ENCODE measurements around the gene ZNF503.
"Not testable (repeated sequence)": the region's sequence is repeated elsewhere in the genome, so short reads cannot be mapped to it uniquely, and the experiment has no call there.

Gene ZNF503

DNA sequence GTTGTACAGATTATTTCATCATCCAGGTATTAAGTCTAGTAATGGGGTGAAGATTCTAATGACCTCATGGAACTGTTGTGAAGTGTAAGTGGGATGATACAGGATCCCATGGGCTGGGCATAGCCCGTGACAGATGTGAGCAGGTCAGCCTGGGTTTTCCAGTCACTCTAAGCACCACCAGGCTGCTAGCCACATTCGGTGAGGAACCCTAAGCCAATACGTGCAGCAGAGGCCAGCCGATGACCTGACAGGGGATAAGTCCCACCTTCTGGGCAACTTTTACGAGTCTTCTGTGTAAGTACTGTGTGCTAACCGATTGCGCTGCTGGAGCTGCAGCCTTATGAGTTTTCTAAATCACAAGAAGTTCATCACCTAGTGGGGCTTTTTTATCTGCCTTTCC is 7.3 kb downstream of the ZNF503 start:
- DNase-seq, result no peak

DNA sequence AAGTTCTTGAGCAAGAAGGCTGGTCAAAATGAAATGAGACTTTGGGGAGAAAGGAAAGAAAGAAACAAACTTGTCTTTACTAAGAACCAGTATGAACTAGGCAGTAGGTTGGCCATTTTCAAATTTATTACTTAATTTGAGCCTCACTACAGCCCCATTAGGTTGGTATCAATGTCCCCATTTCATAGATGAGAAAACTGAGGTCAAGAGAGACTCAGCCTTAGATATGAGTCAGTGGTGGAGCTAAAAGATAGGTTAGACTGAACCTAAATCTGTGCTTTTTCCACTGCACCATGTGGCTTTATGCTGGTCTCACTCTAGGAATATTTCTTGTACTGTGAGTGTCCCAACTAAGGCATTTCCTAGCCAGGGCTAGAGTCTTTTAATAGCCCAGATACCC is 8.8 kb downstream of the ZNF503 start:
- no peak for DNase-seq

DNA sequence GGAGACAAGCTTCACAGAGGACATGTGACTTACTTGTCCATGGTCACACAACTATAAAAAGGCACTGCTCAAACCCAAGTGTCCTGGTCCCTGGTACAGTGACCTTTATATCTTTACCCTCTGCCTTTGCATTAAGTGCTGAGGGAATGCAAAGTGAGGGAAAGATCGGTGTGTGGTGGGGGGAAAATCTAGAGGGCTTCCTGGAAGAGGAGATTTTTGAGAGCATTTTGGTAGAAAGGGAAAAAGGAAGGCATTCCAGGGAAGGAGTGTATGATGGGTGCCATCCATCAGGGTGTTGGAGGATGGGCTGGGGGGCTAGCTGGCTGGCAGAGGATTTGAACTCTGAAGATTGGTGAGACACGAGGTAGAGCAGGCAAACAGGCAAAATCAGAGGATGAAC is 9.3 kb downstream of the ZNF503 start:
- no peak for DNase-seq

DNA sequence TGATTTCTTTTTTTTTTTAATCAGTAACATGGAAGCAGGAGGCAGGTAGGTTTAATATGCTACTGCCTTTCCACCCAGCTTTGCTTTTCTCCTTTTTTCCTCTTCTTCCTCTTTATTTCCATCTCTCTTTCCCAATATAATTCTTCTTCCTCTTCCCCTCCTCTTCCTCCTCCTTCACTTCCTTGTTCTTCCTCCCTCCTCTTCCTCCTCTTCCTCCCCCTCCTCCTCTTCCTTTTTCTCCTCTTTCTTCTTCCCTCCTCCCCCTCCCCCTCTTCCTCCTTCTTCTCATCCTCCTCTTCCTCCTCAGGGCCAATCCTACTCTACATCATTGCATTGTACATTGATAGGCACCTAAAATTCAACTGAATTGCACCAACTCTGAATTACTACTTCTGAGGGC is 11.4 kb downstream of the ZNF503 start:
- no peak for DNase-seq

DNA sequence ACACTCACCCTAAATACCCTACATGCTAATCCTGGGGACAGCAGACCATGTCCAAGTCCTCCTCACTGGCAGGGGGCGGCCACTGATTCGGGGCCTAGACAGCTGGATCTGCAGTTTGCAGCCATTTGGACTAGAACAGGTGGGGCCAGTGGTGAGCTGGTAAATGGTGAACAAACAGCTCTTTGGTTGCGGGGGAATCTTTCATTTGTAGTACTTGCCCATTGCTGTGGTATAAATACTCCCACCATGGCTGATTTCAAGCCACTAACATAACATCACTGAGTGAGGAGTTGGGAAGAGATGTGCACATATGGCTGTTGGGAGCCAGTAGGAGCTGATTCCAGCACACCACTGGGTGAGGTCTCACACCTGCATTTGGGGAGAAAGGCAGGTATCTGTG is 13.5 kb downstream of the ZNF503 start:
- no peak for DNase-seq

DNA sequence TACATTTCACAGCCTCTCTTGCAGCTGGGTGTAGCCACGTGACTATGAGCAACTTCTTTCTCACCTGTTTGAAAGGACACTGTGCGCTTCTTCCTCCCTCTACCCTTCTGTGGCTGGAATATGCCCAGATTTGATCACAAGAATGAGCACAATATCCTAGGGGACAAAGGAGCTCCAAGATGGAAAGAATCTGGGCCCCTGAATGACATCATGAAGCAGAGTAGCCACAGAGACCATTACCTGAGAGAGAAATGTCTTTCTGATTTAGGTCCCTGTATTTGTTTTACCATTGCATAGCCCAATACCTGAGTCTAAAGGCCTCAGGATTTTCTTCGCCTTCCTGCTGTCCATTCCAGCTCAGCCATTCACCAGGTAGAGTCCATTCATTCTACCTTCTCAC is 15.4 kb downstream of the ZNF503 start:
- DNase-seq, result no peak

DNA sequence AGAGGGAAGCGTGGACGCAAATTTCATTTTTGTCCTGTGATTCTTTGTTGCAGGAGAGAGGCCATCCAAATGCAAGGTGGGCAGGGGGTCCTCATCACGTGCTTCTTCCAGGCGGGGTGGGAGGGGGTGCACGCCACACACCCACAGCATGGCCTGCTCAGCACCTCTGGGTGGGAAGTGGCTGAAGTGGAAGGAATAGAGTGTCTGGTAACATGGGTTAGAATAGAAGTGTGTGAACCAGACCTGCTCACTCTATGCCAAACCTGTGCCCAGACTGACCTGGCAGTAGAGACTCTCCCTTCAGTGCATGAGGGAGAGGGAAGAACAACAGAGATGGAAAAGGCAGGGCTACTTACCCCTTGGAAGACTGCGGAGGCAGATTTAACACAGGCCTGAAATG is 21.7 kb downstream of the ZNF503 start:
- no peak for DNase-seq

DNA sequence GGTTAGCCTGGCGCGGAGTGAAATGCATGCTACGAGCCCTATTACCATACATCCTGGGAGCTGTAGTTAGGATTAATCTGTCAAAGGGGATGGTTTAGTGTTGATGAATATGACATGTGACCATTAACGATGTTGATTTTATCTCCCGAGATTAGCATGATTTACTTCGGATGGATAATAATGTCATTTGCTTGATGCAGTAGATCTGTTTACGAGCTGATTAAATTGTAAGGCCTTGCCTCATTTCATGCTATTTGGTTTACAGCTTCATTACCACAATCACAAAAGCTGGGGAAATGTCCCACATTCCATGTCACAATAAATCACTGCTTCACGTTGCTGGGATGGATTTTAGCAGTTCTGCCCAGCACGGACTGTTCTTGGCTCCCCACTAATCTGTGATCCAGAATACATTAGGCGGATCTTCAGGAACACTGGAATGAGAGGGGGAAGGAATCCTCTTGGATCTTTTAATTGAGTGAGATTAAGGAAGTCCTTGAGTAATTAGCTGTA is 22.3 kb downstream of the ZNF503 start:
- DNase-seq, result no peak

DNA sequence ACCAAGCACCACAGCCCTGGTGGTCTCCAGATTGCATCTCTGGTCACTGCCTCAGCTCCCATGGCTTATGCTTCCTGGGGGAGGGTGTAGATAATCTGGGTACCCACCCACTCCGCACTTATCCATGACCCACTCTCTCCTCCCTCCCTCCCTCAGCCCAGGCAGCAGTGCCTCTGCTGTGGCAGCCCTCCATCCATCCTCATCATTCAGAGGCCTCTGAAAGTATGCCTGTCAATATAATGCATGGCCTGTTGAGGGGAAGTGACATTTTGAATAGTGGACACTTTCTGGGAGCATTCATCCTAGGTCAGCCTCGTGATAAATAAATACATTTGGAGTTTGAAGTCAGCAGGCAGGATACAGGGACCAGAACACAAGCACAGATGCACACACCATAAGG is 23.2 kb downstream of the ZNF503 start:
- no peak for DNase-seq

DNA sequence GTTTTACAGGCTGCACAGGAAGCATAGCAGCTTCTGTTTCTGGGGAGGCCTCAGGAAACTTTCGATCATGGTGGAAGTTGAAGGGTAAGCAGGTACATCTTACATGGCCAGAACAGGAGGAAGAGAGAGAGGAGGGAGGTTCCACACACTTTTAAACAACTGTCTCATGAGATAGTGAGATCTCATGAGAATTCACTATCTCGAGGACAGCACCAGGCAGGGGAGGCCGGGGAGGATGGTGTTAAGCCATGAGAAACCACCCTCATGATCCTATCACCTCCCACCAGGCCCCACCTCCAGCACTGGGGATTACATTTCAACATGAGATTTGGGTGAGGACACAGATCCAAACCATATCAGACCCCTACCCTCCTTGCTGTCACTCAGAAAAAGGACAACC is 23.7 kb downstream of the ZNF503 start:
- DNase-seq, result no peak

DNA sequence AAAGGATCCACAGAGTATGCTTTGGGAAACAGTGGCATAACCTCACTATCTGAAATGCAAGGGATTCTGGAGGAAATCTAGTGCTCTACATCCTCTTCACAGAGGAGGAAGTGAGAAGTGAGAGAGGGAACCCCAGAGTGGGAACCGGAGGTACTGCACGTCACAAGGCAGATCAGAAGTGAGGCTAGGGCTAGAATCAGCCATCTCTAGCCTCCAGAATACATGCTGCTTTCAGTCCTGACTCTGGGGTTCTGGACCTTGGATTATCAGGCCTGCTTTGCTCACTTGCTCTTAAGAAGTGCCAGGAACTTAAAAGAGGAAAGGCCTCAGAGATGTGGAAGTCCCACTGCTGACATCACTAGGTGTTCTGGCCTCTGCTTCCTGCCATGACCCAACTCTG is 25.7 kb downstream of the ZNF503 start:
- no peak for DNase-seq

DNA sequence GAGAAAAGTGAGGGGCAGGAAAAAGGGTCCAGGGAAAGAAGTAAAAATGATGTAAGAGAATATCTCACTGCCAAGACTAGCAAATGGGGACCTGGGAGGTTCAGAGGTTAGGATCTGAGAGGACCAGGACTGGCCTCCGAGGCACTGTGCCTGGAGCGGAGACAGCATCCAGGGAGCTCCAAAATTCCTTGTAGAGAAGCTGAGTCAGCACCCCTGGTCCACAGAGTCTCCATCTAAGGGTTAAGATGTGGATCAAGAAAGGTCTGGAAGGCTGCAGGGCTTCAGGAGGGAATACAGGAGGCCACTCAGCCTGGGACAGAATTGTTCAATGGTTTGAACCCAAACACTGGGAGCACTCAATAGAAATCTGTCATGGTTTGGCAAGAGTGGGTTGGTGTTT is 30.6 kb downstream of the ZNF503 start:
- DNase-seq, result no peak

DNA sequence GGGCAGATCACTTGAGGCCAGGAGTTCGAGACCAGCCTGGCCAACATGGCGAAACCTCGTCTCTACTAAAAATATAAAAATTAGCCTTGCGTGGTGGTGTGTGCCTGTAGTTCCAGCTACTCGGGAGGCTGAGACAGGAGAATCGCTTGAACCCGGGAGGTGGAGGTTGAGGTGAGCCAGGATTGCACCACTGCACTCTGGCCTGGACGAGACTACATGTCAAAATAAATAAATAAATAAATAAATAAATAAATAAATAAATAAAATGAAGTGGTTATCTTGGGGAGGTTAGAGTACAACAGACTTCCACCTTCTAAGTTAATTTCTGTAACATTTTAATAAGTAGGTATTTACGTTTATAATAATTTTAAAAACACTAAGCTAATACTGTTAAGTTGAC is 31.7 kb downstream of the ZNF503 start:
- DNase-seq, result not testable (repeated sequence)

DNA sequence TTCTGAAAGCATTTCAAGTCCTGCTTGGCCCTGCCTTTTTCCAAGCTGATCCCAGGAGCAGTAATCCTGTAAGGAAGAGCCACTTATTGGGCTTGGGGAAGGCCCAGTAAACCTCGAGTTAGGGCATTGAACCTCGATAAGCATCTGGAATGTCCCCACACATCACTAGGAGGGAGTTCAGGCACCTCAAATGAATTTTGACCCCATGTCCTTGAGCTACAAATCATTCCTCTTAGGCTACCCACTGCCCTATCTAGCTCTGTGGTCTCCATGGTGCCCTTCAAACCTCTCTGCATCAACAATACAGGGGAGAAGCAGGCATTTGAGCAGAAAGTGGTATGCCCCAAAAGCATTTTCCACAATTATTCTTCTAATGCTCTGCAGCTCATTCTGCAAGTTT is 33.7 kb downstream of the ZNF503 start:
- no peak for DNase-seq

DNA sequence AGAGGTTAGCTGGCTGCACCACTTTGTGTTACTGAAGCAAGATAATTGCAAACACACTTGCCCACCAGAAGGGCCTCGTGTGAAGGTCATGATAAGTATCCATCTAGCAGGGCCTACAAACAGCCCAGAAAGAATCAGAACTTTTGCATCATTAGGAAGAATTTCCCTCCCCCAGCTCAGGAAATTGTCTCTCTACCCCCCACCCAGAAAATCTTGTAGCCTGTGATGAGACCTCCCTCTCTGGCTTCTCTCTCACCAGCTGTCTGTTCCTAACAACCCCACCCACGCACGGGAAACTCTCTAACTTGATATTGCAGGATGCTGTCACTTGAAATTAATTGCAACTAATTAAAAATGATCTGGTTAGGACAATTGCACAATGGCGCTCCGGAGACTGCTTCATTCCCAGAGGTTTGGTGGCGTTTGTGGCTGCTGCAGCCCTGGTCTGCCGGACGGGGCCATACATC is 34.5 kb downstream of the ZNF503 start:
- no peak for DNase-seq

DNA sequence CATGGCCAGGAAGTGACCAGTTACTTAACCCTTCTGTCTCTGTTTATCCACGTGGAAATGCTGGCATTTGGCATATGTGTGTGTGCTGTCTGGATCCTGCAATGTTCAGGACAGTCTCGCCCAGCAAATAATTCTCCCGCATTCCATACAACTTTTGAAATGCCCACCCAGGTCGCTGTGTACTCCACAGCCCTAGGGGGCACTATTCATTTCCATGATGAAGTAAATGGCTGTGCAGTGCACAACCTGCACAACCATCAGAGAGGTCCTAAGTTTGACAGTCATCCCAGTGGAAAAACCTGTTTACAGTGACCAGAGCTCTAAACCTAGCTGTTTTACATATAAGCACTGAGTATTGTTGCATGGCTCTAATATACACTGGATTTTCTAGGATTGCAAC is 38.1 kb downstream of the ZNF503 start:
- no peak for DNase-seq

DNA sequence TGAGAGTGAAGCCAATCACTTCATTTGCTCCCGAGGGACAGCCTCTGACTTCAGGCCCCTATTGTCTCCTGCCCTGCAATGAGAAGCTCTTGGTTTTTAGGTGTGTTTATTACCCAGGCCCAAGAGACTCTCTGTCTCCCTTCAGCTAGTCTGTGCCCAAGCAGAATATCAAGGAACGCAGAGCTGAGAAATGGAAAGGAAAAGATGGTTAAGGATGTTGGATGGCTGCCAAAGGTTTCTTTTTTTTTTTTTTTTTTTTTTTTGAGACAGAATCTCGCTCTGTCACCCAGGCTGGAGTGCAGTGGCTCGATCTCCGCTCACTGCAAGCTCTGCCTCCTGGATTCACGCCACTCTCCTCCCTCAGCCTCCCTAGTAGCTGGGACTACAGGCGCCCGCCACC is 41.7 kb downstream of the ZNF503 start:
- DNase-seq, result not testable (repeated sequence)

DNA sequence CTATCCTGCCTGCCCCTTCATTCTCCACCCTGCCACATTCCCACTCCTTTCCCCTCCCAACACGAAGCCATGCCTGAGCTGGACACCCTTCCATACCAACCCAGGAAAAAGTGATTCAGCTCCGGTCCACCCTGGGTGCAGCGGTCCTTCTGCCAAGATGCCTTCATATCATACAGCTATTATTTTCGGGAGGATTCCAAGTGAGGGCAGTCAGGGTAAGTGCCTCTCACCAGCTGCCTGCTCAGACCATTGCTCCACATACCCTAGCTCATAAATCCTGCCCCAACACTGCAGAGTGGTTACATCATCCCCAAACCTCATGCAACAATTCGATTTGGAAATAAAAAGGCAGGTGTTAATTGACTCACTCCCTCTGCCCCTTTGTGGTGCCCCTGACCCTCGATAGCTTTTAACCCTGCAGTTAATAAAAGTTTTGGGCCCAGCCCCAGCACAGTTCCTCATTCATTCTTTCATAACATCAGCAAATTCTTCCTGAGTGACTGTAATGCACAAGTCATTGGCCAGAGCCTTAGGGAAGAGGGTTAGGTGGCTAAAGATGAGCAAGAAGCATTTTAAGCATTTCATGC is 42.6 kb downstream of the ZNF503 start:
- no peak for DNase-seq

DNA sequence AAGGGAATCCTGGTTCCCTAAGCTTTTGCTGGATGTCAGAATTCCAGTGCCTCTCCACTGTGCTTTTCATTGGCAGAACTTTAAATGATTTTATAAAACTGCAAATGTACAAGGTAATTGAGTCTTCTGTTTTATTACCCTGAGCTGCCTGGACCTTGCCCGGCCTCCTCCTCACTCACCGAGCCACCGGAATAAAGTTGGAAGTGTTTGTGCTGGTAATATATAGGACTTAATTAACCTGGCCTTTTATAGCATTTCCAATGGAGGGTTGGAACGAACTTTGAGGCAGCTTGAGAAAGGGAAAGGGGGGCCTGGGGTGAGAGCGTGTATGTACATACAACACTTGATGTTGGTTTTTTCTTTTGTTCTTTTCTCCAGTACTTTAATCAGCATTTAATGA is 43.4 kb downstream of the ZNF503 start:
- no peak for DNase-seq

DNA sequence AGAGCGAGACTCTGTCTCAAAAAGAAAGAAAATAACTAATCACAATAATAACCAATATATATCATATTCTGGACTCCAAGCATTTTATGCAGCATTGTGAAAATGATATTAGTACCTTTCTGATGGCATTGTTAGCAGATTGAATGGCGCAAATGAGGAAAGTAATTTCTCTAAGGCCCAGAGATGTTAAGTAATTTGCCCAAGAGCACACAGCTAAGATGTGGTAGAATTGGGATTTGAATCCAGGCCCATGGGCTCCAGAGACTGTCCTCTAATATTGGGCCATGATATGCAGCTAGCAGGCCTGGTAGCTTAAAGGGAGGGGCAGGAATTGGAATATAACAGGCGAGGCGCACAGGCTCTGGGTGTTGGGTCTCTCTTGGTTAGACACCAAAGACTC is 44.1 kb downstream of the ZNF503 start:
- DNase-seq, result no peak

DNA sequence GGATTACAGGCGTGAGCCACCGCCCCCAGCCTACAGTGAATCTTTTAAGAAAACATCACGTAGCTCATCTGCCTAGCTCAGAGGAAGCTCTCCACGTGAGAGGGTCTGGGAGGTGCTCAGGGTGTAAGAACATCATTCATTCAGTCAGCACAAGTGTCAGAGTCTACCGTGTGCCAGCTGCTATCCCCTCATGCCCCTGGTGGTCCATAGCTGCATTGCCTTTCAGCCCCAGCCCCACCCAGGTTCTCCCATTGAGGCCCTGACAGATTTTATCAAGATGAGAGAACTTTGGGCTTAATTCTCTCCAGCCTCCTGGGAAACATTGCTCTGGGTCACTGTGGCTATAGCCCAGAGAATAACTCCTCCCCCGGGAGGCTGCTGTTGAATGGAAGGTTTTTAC is 45.1 kb downstream of the ZNF503 start:
- DNase-seq, result no peak

DNA sequence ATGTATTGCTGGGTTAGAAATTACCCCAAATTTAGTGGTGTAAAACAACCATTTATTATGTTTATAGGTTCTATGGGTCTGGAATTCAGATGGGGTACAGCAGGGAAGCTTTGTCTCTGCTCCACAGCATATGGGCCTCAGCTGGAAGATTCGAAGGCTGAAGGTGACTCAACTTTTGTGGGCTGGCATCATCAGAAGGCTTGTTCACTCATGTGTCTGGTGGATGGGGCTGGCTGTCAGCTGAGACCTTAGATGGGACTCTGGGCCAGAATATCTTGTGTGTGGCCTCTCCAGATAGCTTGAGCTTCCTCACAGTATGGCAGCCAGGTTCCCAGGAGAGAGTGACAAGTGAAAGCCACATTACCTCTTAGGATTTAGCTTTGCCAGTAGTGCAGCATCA is 45.9 kb downstream of the ZNF503 start:
- no peak for DNase-seq

DNA sequence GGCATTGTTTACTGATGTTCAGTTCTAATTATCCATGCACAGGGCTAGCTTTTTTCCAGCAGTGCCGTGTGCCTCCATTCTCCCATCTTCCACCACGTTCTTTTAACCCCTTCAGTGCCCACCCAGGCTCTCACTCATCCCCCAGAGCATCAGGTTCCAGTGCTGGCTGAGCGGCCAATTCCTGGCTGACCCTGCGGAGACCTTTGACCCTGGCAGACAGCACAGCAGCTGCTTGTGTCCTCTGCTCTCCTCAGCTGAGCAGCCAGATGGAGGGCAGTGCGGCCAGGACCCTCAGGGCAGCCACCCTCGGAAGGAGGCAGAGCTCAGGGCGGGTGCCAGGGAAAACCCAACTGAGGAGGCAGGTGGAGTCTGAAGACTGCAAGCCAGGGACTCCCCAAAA is 48.4 kb downstream of the ZNF503 start:
- DNase-seq, result no peak

DNA sequence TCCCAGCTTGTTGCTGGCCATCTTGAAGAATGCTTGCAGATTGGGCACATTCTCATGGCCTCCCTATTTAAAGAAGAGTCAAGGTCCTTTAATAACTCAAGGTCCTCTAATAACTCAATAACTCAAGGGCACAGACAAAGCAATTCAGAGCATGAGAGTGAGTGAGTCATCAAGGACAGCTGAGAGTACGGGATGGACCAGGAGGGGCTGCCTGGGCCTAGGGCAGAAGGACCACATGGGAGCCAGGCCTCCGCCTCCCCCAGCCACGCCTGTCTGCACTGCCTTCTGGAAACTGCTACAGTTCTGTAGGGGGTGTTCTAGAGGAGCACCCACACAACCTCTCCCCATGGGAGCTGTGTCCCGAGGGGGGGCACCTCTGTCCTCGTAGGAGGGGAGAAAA is 48.9 kb downstream of the ZNF503 start:
- DNase-seq, result no peak

DNA sequence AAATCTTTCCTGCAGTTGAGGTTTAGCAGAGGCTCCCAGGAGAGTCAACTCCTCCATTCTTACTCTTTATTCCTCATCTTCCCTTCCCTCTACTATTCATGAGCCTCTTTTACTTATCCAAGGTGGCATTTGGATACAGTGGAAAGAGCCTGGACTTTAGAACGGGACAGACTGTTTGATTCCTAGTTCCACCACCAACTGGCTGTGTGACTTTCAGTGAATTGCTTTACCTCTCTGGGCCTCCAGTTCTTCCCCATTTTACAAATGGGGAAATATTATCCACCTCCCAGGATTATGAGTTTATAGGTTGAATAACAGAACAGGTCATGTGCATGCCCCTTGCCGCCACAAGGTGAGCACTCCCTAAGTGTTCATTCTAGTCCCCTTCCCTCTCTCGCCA is 49.9 kb downstream of the ZNF503 start:
- DNase-seq, result no peak

DNA sequence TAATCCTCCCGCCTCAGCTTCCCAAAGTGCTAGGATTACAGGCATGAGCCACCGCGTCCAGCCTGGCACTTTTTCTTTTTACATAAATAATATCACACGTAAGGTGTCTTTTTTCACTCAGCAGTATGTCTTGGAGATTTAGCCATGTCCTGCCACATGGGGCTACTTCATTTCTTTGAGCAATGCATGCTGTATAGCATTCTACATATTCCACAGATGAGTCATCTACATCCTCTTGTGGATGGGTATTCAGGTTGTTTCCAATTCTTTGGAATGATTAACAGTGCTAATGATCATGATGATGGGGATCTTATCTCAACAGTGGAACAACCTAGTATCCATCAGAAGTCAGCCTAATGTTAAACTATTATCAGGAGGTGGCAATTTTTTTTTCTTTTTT is 50.8 kb downstream of the ZNF503 start:
- DNase-seq, result no peak
